Activated naive CD4-positive, alpha-beta T cell treated with anti-CD3 and anti-CD28 coated beads for 36 hours (primary cell): ENCODE data around the gene CCR5AS.

Experiments used
- CTCF ChIA-PET: fragments of 350-600 bp; sonication (Branson Sonifier 250); formaldehyde crosslinking; loops from one replicate; lab custom pipeline; 2021; ENCODE audit warnings: antibody characterized with exemption; lab: Charles Lee
- DNase-seq: peaks from one replicate; pipeline ENCODE4 v3.0.0-alpha.2; 2020
- H3K27ac Mint-ChIP-seq: one replicate; pipeline ENCODE4 v1.8.0; 2021; ENCODE audit warnings: mild to moderate bottlenecking, mixed read lengths
- H3K27me3 Mint-ChIP-seq: one replicate; pipeline ENCODE4 v1.8.0; 2021; ENCODE audit warnings: low read depth, mixed read lengths
- H3K36me3 Mint-ChIP-seq: one replicate; pipeline ENCODE4 v1.8.0; 2021; ENCODE audit warnings: low read depth, mixed read lengths
- H3K4me1 Mint-ChIP-seq: one replicate; pipeline ENCODE4 v1.8.0; 2021; ENCODE audit warnings: low read depth, mixed read lengths
- H3K4me3 Mint-ChIP-seq: one replicate; pipeline ENCODE4 v1.8.0; 2021; ENCODE audit warnings: mild to moderate bottlenecking, moderate library complexity, mixed read lengths
- H3K9me3 Mint-ChIP-seq: one replicate; pipeline ENCODE4 v1.8.0; 2021; ENCODE audit warnings: mixed read lengths
- intact Hi-C: fragments of 100-400 bp; cut with micrococcal nuclease; formaldehyde crosslinking; loops from one replicate; pipeline ENCODE4 v1.15.1; 2023

CCR5AS gene

DNA sequence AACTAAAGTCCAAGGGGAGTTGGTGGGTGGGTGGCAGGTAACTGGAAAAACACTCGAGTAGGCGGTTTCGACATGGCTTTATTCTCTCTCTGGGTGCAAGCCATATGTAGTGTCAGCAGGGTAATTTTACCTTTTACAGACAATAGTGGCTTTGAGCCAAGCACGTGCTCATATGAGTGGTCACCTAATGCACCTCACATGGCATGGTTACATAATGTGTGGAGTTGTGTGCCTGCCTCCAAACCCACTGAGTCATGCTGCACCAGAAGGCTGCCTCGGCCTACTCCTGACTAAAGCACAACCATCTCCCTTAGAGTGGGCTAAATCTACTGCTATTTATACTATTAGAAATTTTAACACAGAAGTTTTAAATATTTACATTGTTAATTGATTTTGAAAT lies 16.7 kb upstream of the CCR5AS start:
- no peaks in the 10 kb centered on the region for H3K27me3 Mint-ChIP-seq
- H3K9me3 Mint-ChIP-seq = no peaks in the 10 kb centered on the region
- no peak overlapping the region for H3K27ac Mint-ChIP-seq
- CTCF ChIA-PET = interaction anchor here (0.9 to 1.1 kb wide), 2 partner anchors 12 to 45 kb away, joined by 4 read pairs; no protein-coding TSS in a partner anchor
- no peak for DNase-seq
- intact Hi-C loops = no loop called here
- H3K4me1 Mint-ChIP-seq = no peaks in the 10 kb centered on the region
- no peaks in the 10 kb centered on the region for H3K36me3 Mint-ChIP-seq
- no peak overlapping the region for H3K4me3 Mint-ChIP-seq

DNA sequence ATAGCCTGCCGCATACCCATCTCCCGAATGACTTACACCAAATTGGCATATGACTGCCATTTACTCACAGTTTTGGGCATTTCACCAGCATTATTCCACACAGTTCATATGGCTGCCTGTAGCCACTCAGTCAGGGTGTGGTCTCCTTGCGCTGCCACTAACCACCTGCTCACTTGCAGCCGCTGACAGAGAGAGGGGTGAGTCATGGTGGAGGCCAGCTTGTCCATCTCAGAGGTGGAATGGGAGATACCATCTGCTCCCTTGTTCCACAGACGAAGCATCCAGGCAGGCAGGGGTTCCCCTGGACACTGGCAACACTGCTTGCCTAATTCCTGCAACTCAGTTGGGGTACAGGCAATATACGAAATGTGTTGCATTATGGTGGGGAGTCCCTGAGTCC lies 15.8 kb upstream of the CCR5AS start:
- CTCF ChIA-PET = no interaction called here
- Mint-ChIP-seq H3K36me3 (no peaks in the 10 kb centered on the region), H3K4me3 (no peak overlapping the region), H3K9me3 (no peaks in the 10 kb centered on the region), H3K4me1 (no peaks in the 10 kb centered on the region), H3K27me3 (no peaks in the 10 kb centered on the region), H3K27ac (no peak overlapping the region)
- DNase-seq = no peak
- intact Hi-C loops = no loop called here

DNA sequence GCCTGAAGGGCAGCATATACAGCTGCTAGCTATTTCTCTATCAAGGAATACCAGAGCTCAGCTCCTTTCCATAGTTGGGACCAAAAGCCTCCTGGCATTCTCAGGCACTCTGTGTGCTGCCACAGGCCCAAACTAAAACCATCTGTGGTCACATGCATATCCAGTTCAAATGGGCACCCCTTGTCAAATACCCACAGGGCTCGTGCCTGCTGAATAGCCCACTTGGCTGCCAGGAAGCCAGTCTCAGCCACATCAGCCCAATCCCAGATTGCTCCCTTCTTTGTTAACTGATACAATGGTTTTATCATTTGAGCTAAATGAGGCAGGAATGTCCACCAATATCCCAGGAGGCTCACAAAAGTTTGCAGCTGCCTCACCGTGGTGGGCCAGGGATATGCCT lies 14.1 kb upstream of the CCR5AS start:
- intact Hi-C loops = no loop called here
- CTCF ChIA-PET = interaction anchor here (0.6 kb wide), 1 partner anchor 1319 kb away, joined by 4 read pairs; no protein-coding TSS in a partner anchor
- Mint-ChIP-seq H3K9me3 (no peaks in the 10 kb centered on the region), H3K4me3 (no peak overlapping the region), H3K27ac (no peak overlapping the region), H3K36me3 (no peaks in the 10 kb centered on the region), H3K27me3 (no peaks in the 10 kb centered on the region), H3K4me1 (peaks cover 1% of the 10 kb centered on the region)
- DNase-seq = no peak

DNA sequence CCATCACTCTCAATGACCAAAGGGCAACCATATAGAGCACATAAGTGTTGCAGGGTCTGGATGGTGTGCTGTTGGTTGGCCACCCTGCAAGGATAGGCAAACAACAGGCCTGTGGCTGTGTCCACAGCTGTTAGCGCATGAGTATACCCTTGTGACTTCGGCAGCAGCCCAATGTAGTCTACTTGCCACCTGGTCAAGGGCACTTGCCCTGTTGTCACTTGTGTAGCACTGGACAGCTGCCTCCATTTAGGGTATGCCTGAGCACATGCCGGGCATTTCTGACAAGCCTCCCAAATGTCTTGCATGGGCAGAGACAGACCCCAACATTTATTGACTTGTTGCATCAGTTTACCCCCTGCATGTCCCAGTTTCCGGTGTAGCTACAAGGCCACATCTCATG lies 12.9 kb upstream of the CCR5AS start:
- no peaks in the 10 kb centered on the region for H3K9me3 Mint-ChIP-seq
- no peak for DNase-seq
- peaks cover 1% of the 10 kb centered on the region for H3K4me1 Mint-ChIP-seq
- no peak overlapping the region for H3K4me3 Mint-ChIP-seq
- no peak overlapping the region for H3K27ac Mint-ChIP-seq
- no peaks in the 10 kb centered on the region for H3K27me3 Mint-ChIP-seq
- H3K36me3 Mint-ChIP-seq = no peaks in the 10 kb centered on the region
- CTCF ChIA-PET = no interaction called here
- intact Hi-C loops = no loop called here

DNA sequence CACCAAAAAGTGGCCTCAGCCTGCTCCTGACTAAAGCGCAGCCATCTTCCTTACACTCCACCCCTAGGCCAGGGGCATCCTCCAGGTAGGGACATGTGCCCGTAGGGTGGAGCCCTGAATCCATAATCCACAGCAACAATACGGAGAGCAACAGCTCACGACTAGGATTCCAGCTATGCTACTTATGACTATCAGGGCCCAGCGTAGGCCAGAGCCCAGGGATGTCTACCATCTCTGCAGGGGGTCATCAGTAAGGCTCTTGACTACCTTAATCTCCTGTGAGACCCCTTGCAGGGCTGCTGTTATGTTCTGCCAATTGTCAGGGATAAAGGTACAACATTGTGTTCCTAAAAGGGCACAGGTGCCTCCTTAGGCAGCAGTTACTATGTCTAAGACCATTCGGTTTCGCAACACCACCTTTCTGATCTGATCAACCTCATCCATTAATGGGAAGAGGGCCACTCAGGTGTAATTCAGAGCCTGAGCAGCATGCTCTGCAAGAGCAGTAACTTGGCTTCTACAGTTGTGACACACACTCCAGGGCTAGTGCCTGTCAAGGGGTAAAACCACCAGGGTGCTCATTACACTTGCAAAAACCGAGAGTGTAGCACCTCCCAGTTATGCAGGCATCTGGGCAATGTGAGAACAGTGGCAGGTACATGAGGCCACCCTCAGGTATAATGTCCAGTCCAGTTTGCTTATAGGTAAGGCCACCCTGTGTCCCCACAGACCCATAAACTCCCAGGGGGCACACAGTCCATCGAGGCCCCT lies 11.2 kb upstream of the CCR5AS start:
- Mint-ChIP-seq H3K4me3 (no peak overlapping the region), H3K27me3 (no peaks in the 10 kb centered on the region), H3K9me3 (no peaks in the 10 kb centered on the region), H3K4me1 (peaks cover 1% of the 10 kb centered on the region), H3K36me3 (no peaks in the 10 kb centered on the region), H3K27ac (no peak overlapping the region)
- intact Hi-C loops = no loop called here
- no peak for DNase-seq
- CTCF ChIA-PET = no interaction called here

DNA sequence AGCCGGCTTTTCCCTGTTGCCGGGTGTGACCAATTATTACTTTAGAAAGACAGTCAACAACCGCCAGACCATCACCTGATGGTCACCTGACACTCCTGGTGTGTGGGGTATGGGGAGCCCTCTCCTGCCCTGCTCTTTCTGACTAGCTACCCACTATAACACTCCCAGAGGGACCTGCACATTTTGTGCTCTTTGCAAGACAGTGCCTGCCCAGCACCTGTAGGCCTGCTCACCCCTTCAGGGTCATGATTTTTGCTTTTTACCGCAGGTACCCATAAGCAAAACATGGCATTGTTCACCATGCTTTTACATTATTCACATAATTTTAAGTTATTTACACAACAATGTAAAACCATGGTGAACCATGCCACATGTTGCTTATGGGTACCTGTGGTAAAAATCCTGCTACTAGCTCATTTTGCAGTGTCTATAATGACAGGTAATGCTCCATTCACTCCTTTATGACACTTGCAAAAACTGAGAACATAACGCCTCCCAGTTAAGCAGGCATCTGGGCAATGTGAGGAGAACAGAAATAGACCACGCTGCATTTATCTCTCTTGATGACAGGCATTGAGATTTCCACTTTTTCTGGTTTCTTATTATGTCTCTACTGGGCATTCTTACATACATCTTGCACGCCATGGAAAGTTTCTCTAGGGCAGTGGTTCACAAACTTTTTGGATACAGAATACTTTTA lies 10.1 kb upstream of the CCR5AS start:
- H3K4me3 Mint-ChIP-seq = no peak overlapping the region
- intact Hi-C loops = no loop called here
- DNase-seq = no peak
- peaks cover 1% of the 10 kb centered on the region for H3K4me1 Mint-ChIP-seq
- H3K9me3 Mint-ChIP-seq = no peaks in the 10 kb centered on the region
- CTCF ChIA-PET = interaction anchor here (0.5 to 0.9 kb wide), 2 partner anchors 140 to 364 kb away, joined by 3 to 7 read pairs; no protein-coding TSS in a partner anchor
- H3K36me3 Mint-ChIP-seq = no peaks in the 10 kb centered on the region
- no peaks in the 10 kb centered on the region for H3K27me3 Mint-ChIP-seq
- H3K27ac Mint-ChIP-seq = no peak overlapping the region

DNA sequence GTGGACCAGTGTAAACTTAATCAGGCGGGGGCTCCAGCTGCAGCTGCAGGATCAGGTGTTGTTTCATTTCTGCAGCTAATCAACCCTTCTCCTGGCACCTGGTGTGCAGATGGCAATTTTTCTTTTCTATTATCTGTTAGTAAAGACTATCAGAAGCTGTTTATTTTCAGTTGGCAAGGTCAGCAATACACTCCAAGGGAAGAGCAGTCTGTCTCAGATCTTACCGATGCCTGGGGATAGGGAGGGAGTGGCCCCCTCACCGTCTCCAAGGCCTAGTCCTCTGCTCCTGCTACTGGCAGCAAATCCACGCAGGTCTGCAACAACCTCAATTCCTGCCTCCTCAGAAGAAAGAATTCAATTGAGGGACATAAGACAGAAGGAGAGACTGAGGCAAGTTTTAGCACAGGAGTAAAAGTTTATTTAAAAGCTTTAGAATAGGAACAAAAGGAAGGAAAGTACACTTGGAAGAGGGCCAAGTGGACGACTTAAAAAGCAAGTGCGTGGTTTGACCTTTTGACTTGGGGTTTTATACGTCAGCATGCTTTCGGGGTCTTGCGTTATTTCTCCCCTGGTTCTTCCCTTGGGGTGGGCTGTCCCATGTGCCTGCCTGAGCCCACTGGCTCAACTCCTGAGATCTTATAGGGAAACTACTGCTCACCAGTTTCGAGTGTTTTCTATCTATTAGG lies 9.4 kb upstream of the CCR5AS start:
- no peak for DNase-seq
- Mint-ChIP-seq H3K27me3 (no peaks in the 10 kb centered on the region), H3K4me1 (peaks cover 1% of the 10 kb centered on the region), H3K27ac (no peak overlapping the region), H3K9me3 (no peaks in the 10 kb centered on the region), H3K4me3 (no peak overlapping the region), H3K36me3 (no peaks in the 10 kb centered on the region)
- CTCF ChIA-PET = interaction anchor here (0.9 kb wide), 1 partner anchor 139 kb away, joined by 3 read pairs; no protein-coding TSS in a partner anchor
- intact Hi-C loops = no loop called here

DNA sequence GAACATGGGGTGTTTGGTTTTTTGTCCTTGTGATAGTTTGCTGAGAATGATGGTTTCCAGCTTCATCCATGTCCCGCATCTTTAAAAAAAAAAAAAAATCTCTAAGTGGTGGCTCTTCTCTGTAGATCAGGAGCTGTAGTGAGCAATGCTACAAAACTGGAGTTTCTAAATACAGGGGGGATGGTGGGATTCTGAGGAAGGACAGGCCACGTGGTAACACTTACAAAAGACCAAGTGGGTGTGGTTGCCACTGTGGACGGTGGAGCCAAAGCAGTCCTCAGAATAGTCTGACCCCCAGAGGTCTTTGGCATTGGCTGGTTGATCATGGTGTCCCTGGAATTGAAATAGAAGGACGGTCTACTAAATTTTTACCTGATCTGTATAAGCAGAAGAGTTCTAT lies 7.9 kb upstream of the CCR5AS start:
- intact Hi-C loops = no loop called here
- H3K4me3 Mint-ChIP-seq = no peak overlapping the region
- DNase-seq = no peak
- no peaks in the 10 kb centered on the region for H3K36me3 Mint-ChIP-seq
- no peaks in the 10 kb centered on the region for H3K27me3 Mint-ChIP-seq
- peaks cover 4% of the 10 kb centered on the region for H3K4me1 Mint-ChIP-seq
- no peaks in the 10 kb centered on the region for H3K9me3 Mint-ChIP-seq
- H3K27ac Mint-ChIP-seq = no peak overlapping the region
- CTCF ChIA-PET = no interaction called here

DNA sequence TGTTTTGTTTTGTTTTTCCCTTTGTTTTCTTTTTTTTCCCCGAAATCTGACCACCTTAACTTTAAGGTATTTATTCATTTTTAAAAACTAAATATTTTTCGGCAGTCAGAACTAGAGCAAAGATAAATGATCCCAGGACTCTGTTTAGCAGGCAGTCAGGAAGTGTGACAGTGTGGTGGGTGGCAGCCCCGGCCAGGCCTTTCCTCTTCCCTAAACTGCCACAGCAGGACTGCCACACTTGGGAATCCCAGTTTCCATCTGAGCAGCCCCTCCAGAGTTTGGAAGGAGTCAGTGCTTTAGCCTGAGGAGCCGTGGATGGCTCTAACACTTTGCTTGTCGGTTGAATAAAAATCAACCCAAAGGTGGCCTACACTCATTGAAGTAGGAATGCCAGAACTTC lies 7.1 kb upstream of the CCR5AS start:
- Mint-ChIP-seq H3K36me3 (no peaks in the 10 kb centered on the region), H3K27me3 (no peaks in the 10 kb centered on the region), H3K9me3 (no peaks in the 10 kb centered on the region), H3K4me3 (no peak overlapping the region), H3K27ac (no peak overlapping the region), H3K4me1 (peaks cover 7% of the 10 kb centered on the region)
- no peak for DNase-seq
- intact Hi-C loops = no loop called here
- CTCF ChIA-PET = no interaction called here

DNA sequence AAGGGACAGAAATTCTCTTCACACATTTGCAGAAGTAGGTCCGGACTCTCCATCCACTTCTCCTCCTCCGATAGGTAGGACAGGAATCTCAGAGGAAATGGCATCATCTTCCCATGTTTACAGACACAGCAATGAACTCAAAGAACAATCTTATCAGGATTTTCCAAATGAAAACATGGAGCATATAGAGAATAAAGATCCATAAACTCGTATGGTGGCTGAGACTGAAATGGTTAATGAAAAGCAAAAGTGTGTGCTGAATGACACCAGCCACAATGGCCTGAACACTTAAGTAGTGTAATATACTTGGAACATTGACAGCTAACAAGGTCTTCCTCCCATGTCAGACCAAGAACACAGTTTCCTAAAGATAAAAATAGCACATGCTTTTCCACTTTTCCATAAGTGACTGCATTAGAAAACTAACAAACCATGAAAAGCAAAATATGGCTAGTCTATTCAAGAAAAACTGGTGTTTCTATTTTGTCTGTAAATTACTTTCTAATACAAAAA lies 6.0 kb upstream of the CCR5AS start:
- Mint-ChIP-seq H3K36me3 (no peaks in the 10 kb centered on the region), H3K9me3 (no peaks in the 10 kb centered on the region), H3K4me3 (no peak overlapping the region), H3K27ac (no peak overlapping the region), H3K4me1 (peaks cover 12% of the 10 kb centered on the region), H3K27me3 (no peaks in the 10 kb centered on the region)
- CTCF ChIA-PET = no interaction called here
- intact Hi-C loops = no loop called here
- DNase-seq = no peak

DNA sequence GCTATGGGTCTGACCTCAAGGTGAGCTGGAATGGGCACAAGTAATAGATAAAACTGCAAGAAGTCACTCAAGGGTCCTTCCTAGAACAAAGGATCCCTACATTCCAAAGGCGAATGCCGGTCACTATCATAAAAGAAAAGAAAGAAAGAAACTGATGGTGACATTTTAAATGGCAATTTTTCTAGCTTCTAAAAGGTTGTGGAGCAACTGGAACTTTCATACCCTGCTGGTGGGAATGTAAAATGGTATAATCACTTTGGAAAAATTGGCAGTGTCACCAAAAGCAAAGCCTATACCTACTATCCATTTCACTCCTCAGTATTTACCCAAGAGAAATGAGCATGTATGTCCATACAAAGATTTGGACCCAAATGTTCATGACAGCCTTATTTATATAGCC lies 4.4 kb upstream of the CCR5AS start:
- no peak overlapping the region for H3K4me3 Mint-ChIP-seq
- H3K27me3 Mint-ChIP-seq = no peaks in the 10 kb centered on the region
- H3K27ac Mint-ChIP-seq = no peak overlapping the region
- no peak for DNase-seq
- no peaks in the 10 kb centered on the region for H3K9me3 Mint-ChIP-seq
- peaks cover 25% of the 10 kb centered on the region for H3K4me1 Mint-ChIP-seq
- H3K36me3 Mint-ChIP-seq = no peaks in the 10 kb centered on the region
- intact Hi-C loops = no loop called here
- CTCF ChIA-PET = no interaction called here

DNA sequence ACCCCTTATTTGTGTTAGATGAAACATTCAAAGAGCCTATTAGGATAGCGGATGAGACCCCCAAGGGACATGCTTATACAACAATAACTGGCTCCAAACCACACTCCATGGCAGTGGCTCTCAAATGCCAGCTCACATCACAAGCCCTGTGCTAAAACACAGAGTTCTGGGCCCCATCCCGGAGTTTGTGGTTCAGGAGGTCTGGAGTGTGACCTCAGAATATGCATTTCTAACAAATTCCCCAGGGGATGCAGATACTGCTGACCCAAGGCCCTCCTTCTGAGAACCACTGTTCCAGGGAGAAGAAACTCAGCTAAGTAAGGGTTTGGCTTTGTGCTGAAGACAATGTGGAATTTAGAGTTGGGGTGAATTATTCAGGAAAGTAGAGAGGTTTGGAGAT lies 3.8 kb upstream of the CCR5AS start:
- Mint-ChIP-seq H3K27ac (no peak overlapping the region), H3K4me3 (no peak overlapping the region), H3K9me3 (no peaks in the 10 kb centered on the region), H3K27me3 (no peaks in the 10 kb centered on the region), H3K36me3 (no peaks in the 10 kb centered on the region), H3K4me1 (peaks cover 25% of the 10 kb centered on the region)
- intact Hi-C loops = no loop called here
- DNase-seq = no peak
- CTCF ChIA-PET = no interaction called here
